ENCODE measurements around the gene ZNF573.

DNA sequence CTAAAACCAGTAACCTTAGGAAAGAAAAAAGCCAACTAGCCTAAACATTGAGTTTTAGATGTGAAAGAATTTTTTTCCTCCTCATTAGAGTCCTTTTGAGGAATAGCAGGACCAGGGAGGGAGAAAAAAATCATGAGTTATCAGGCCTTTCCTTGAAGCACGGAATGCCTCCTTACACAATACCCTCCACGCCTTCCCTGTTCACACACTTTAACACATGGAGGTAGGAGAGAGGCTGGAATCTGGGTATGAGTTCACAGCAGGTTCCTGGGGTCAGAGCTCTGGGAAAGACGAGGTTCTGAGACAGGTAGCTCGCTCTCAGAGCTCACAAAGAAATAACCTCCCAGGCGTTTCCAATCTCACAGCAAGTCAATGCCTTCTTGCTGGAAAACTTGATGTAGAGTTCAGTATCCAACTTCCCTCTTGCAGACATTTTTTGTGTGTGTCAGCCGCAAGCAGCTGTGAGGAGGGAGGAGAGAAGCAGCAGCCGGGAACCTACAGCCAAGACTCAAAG, 716 bp downstream of the ZNF573 start:
- TF ChIP-seq POLR2A (IDR thresholded peaks at IDR 0.05) (no peak), EP300 (IDR thresholded peaks at IDR 0.05) (no peak)
- TF ChIP-seq, protein P1, sequence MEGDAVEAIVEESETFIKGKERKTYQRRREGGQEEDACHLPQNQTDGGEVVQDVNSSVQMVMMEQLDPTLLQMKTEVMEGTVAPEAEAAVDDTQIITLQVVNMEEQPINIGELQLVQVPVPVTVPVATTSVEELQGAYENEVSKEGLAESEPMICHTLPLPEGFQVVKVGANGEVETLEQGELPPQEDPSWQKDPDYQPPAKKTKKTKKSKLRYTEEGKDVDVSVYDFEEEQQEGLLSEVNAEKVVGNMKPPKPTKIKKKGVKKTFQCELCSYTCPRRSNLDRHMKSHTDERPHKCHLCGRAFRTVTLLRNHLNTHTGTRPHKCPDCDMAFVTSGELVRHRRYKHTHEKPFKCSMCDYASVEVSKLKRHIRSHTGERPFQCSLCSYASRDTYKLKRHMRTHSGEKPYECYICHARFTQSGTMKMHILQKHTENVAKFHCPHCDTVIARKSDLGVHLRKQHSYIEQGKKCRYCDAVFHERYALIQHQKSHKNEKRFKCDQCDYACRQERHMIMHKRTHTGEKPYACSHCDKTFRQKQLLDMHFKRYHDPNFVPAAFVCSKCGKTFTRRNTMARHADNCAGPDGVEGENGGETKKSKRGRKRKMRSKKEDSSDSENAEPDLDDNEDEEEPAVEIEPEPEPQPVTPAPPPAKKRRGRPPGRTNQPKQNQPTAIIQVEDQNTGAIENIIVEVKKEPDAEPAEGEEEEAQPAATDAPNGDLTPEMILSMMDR (IDR thresholded peaks at IDR 0.05) = no peak

All from ovary (tissue), 3 donors.